Measurements from ENCODE around the gene SLC19A1. TPM values are rescaled to one million over a fixed set of nuclear protein-coding genes. Genes with fewer than 3 reads are reported as not detected.

Gene SLC19A1
- polyA plus RNA-seq, 1 of the 3 experiments (the other 2 are of a cell fraction) = 15.0 TPM

DNA sequence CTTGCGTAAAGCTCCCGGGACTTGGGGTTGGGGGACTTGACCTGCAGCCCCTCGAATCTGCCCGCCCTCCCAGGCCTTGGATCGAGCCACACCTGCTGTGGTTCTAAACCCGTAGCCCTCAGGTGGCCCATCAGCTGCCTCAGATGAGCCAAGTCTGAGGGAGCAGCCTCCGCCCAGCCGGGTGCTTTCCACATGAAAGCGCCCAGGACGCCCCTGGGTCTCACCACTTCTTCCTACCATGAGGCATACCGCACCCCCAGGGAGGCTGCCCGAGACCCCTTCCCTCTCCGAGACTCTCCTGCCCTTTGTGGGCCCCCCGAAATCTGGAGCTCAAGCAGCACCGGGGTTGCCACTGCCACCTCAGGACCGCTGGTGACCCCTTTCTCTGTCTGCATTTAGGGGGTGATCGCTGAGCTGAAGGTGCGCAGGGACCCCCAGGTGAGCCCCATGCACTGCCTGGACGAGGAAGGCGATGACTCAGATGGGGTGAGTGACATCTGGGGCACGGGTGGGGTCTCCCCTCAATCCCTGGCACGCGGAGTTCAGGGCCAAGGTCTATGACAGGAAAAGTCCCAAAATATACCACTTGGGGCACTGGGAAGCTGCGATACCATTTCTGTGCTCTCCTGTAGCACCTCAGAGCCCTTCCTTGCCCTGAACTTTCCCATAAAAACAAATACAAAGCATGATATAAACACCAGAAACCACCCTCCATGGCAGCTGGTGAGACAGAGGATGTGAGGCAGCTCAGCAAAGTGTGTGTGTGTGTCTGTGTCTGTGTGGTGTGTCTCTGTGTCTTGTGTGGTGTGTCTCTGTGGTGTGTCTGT lies 68.5 kb downstream of the SLC19A1 start:
- no peaks in the 10 kb centered on the region for H3K9me2 ChIP-seq
- no peak overlapping the region for H3K4me3 ChIP-seq (ENCODE audit: low read depth in 2 of 2, low read length in 1 of 2)
- H3K79me2 ChIP-seq (ENCODE audit: insufficient read depth) = peaks cover 33% of the 10 kb centered on the region
- peaks cover 28% of the 10 kb centered on the region for H3F3A ChIP-seq (replicated peaks; ENCODE audit: insufficient read depth)
- 96% methylated on average over 15 of the region's 24 CpGs for WGBS (ENCODE audit: low lambda C conversion rate)
- DNase-seq = no peak
- H3K9me3 ChIP-seq = no peaks in the 10 kb centered on the region
- no peak overlapping the region for H3K27ac ChIP-seq (ENCODE audit: low read depth in 2 of 2, low read length in 1 of 2)
- H2AFZ ChIP-seq (ENCODE audit: low read depth) = no peak overlapping the region
- ChIA-PET CTCF (interaction anchor here (1.2 to 2.1 kb wide), 2 partner anchors 10 to 34 kb away, joined by 4 to 8 read pairs; no protein-coding TSS in a partner anchor), POLR2A (no interaction called here)
- no peak overlapping the region for H3K9ac ChIP-seq
- H3K36me3 ChIP-seq (replicated peaks in 1 of 2; ENCODE audit: control insufficient read depth in 1 of 2, insufficient read depth in 2 of 2, low read length in 1 of 2) = peaks cover 16 to 21% of the 10 kb centered on the region in 2 experiments
- H3K4me1 ChIP-seq (ENCODE audit: control insufficient read depth in 1 of 2, insufficient read depth in 2 of 2, low read depth in 1 of 2, low read length in 1 of 2) = peaks cover 9 to 16% of the 10 kb centered on the region in 2 experiments; a peak in 3 of 4 replicates
- no peak for TF ChIP-seq CTCF (IDR thresholded peaks at IDR 0.05)
- H4K20me1 ChIP-seq (ENCODE audit: insufficient read depth) = peaks cover 31% of the 10 kb centered on the region
- no peaks in the 10 kb centered on the region for H3K27me3 ChIP-seq (ENCODE audit: insufficient read depth)
- H3K4me2 ChIP-seq = no peak overlapping the region

- H2AFZ ChIP-seq (ENCODE audit: low read depth) = no peak overlapping the region
- H3K79me2 ChIP-seq (ENCODE audit: insufficient read depth) = peaks cover 41% of the 10 kb centered on the region
- peaks cover 20% of the 10 kb centered on the region for H3F3A ChIP-seq (replicated peaks; ENCODE audit: insufficient read depth)
- H3K9ac ChIP-seq = no peak overlapping the region
- no peaks in the 10 kb centered on the region for H3K27me3 ChIP-seq (ENCODE audit: insufficient read depth)
- no peaks in the 10 kb centered on the region for H3K9me2 ChIP-seq
- peak overlapping the region in 1 of 2 experiments; percentile 85; a peak in 1 of 4 replicates for H3K27ac ChIP-seq (ENCODE audit: low read depth in 2 of 2, low read length in 1 of 2)
- no peak for TF ChIP-seq FOXM1 (IDR thresholded peaks at IDR 0.05; ENCODE audit: low read depth)
- TF ChIP-seq TCF12 (IDR thresholded peaks at IDR 0.05) = no peak
- no peak for TF ChIP-seq ZBTB33 (IDR thresholded peaks at IDR 0.05; ENCODE audit: borderline replicate concordance, low read depth)
- no peak for TF ChIP-seq FOSL2 (IDR thresholded peaks at IDR 0.05; ENCODE audit: borderline replicate concordance, low read depth)
- TF ChIP-seq USF1 (IDR thresholded peaks at IDR 0.05; ENCODE audit: borderline replicate concordance, low read depth) = no peak
- no peak for TF ChIP-seq CTCF (IDR thresholded peaks at IDR 0.05)
- TF ChIP-seq PBX3 (IDR thresholded peaks at IDR 0.05) = no peak
- no peak for TF ChIP-seq NFIC (IDR thresholded peaks at IDR 0.05; ENCODE audit: borderline replicate concordance)
- no peak for TF ChIP-seq SMC3 (IDR thresholded peaks at IDR 0.05; ENCODE audit: low read depth, low read length)
- TF ChIP-seq, protein P1, sequence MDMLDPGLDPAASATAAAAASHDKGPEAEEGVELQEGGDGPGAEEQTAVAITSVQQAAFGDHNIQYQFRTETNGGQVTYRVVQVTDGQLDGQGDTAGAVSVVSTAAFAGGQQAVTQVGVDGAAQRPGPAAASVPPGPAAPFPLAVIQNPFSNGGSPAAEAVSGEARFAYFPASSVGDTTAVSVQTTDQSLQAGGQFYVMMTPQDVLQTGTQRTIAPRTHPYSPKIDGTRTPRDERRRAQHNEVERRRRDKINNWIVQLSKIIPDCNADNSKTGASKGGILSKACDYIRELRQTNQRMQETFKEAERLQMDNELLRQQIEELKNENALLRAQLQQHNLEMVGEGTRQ (IDR thresholded peaks at IDR 0.05; ENCODE audit: borderline replicate concordance, low read depth, low read length) = no peak
- TF ChIP-seq EP300 (IDR thresholded peaks at IDR 0.05; ENCODE audit: borderline replicate concordance in 1 of 2, low read depth in 1 of 2, low read length in 1 of 2) = no peak
- TF ChIP-seq, protein P2, sequence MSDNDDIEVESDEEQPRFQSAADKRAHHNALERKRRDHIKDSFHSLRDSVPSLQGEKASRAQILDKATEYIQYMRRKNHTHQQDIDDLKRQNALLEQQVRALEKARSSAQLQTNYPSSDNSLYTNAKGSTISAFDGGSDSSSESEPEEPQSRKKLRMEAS (IDR thresholded peaks at IDR 0.05; ENCODE audit: low read depth) = no peak
- H3K9me3 ChIP-seq = no peaks in the 10 kb centered on the region
- H3K4me1 ChIP-seq (ENCODE audit: control insufficient read depth in 1 of 2, insufficient read depth in 2 of 2, low read depth in 1 of 2, low read length in 1 of 2) = peaks cover 9 to 16% of the 10 kb centered on the region in 2 experiments; a peak in 3 of 4 replicates
- no peak for DNase-seq
- 95% methylated on average over 26 of the region's 42 CpGs for WGBS (ENCODE audit: low lambda C conversion rate)
- no peak overlapping the region for H3K4me2 ChIP-seq
- H4K20me1 ChIP-seq (ENCODE audit: insufficient read depth) = peaks cover 36% of the 10 kb centered on the region
- ChIA-PET POLR2A (no interaction called here), CTCF (interaction anchor here (1.2 to 2.1 kb wide), 2 partner anchors 11 to 33 kb away, joined by 4 to 8 read pairs; no protein-coding TSS in a partner anchor)
- H3K36me3 ChIP-seq (replicated peaks in 1 of 2; ENCODE audit: control insufficient read depth in 1 of 2, insufficient read depth in 2 of 2, low read length in 1 of 2) = peaks cover 8 to 21% of the 10 kb centered on the region in 2 experiments
- no peak overlapping the region for H3K4me3 ChIP-seq (ENCODE audit: low read depth in 2 of 2, low read length in 1 of 2)
Measured at GRCh38 chr21:45472445-45473365, 69.5 kb downstream of the SLC19A1 start.

All from SK-N-SH (cell line).